Stimulated activated CD8-positive, alpha-beta memory T cell treated with anti-CD3 and anti-CD28 coated beads, Interleukin-4, amount 100 ng/mL, for 1 hour (primary cell): Measurements from ENCODE around the gene GABBR2.
"Not testable (repeated sequence)": the region's sequence is repeated elsewhere in the genome, so short reads cannot be mapped to it uniquely, and the experiment has no call there.

Source experiments
- DNase-seq, 2 donors: peaks; one replicate each; pipeline ENCODE4 v3.0.0-alpha.2; 2020; ENCODE audit warnings: low read depth in 2 of 2, low spot score in 1 of 2

The GABBR2 gene

GRCh38 chr9:98596486-98596885, 112.2 kb downstream of the GABBR2 start:
- no peak for DNase-seq

- no peak for DNase-seq
These were observed 114.1 kb downstream of the GABBR2 start for GRCh38 chr9:98594546-98595160.

- DNase-seq = no peak
These were observed 115.1 kb downstream of the GABBR2 start for GRCh38 chr9:98593354-98594253.

GRCh38 chr9:98591696-98592095, 117.0 kb downstream of the GABBR2 start:
- no peak for DNase-seq

GRCh38 chr9:98590101-98590500, 118.6 kb downstream of the GABBR2 start:
- no peak for DNase-seq

GRCh38 chr9:98589102-98589501, 119.6 kb downstream of the GABBR2 start:
- DNase-seq = no peak

- not testable (repeated sequence) for DNase-seq
These were observed 123.8 kb downstream of the GABBR2 start for GRCh38 chr9:98584853-98585438.

GRCh38 chr9:98584059-98584458, 124.7 kb downstream of the GABBR2 start:
- no peak for DNase-seq

GRCh38 chr9:98583417-98583816, 125.3 kb downstream of the GABBR2 start:
- no peak for DNase-seq

GRCh38 chr9:98580956-98581355, 127.8 kb downstream of the GABBR2 start:
- no peak for DNase-seq

GRCh38 chr9:98579700-98580099, 129.0 kb downstream of the GABBR2 start:
- DNase-seq = no peak

- DNase-seq = no peak
These were observed 131.3 kb downstream of the GABBR2 start for GRCh38 chr9:98577446-98577845.

GRCh38 chr9:98576859-98577258, 131.9 kb downstream of the GABBR2 start:
- DNase-seq = no peak

- no peak for DNase-seq
These were observed 132.4 kb downstream of the GABBR2 start for GRCh38 chr9:98576354-98576753.

- DNase-seq = no peak
These were observed 133.1 kb downstream of the GABBR2 start for GRCh38 chr9:98575379-98576346.

GRCh38 chr9:98573749-98574278, 134.9 kb downstream of the GABBR2 start:
- DNase-seq = no peak

GRCh38 chr9:98572796-98573195, 135.9 kb downstream of the GABBR2 start:
- no peak for DNase-seq

- no peak for DNase-seq
These were observed 136.6 kb downstream of the GABBR2 start for GRCh38 chr9:98572054-98572627.

- no peak for DNase-seq
These were observed 137.1 kb downstream of the GABBR2 start for GRCh38 chr9:98571643-98572042.

GRCh38 chr9:98570663-98571440, 137.9 kb downstream of the GABBR2 start:
- no peak for DNase-seq
